Peyer's patch (tissue), 4 donors: Measurements from ENCODE around the gene AADACL2.

ENCODE experiments used
- POLR2A ChIP-seq, 2 donors: fragments of 450-650 bp; IDR thresholded peaks; one replicate each; pipeline ENCODE4 v1.5.1; 2017; ENCODE audit warnings: antibody characterized with exemption in 2 of 2, mild to moderate bottlenecking in 2 of 2, moderate library complexity in 2 of 2
- TF ChIP-seq, protein P1 (sequence below), 6 experiments: fragments of 450-650 bp in 4 of 6; fragments of 200-600 bp in 2 of 6; sonication (generic) in 1 of 6; IDR thresholded peaks; one replicate each; pipeline ENCODE4 v1.5.1; 2017 to 2019; ENCODE audit warnings: antibody characterized with exemption in 6 of 6, mild to moderate bottlenecking in 3 of 6, moderate library complexity in 1 of 6

DNA sequence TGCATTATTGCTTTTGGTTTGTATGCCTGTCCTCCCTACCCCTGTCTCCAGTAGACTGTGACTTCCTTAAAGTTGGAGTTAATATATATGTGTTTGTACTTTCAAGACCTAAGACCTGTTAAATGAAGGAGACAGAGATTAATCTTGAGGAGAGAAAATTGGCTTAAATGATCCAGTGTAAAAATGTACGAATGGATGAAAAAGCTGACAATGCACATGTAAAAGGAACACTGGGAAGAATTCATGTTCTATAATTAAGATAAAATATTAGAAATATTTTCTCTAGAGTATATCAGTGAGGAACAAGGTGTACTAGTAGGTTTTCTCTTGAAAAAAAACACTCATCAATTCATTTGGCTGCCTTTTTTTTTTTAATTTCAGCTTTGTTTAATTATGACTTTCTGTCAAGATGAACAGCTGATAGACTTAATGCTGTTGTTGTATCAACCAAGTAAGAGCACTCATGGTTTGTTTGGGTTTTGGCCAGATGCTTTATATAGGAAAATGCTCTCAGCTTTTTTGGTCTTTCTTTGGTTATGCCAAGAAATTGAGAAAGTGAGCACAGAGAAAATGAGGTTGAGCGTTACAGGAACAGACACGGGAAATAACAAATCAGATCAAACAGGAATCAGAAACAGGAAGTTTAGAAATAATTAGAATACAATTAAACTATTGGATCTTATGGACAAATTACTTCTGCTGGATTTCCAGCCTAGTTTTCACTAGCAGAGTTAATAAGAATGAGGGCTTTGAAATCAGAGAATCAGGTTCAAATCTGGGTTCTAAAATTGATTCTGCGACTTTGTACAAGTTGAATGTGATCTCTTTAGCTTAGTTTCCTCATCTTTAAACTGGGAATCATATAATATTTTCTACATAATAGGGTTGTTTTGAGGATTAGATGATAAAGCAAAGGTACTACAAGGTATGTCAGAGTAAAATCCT, 41.9 kb downstream of the AADACL2 start:
- TF ChIP-seq, protein P1, sequence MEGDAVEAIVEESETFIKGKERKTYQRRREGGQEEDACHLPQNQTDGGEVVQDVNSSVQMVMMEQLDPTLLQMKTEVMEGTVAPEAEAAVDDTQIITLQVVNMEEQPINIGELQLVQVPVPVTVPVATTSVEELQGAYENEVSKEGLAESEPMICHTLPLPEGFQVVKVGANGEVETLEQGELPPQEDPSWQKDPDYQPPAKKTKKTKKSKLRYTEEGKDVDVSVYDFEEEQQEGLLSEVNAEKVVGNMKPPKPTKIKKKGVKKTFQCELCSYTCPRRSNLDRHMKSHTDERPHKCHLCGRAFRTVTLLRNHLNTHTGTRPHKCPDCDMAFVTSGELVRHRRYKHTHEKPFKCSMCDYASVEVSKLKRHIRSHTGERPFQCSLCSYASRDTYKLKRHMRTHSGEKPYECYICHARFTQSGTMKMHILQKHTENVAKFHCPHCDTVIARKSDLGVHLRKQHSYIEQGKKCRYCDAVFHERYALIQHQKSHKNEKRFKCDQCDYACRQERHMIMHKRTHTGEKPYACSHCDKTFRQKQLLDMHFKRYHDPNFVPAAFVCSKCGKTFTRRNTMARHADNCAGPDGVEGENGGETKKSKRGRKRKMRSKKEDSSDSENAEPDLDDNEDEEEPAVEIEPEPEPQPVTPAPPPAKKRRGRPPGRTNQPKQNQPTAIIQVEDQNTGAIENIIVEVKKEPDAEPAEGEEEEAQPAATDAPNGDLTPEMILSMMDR (IDR thresholded peaks at IDR 0.05) = no peak
- TF ChIP-seq POLR2A (IDR thresholded peaks at IDR 0.05) = no peak
